K562 (cell line): ENCODE measurements around the gene HSDL1. TPM values are rescaled to one million over a fixed set of nuclear protein-coding genes. Genes with fewer than 3 reads are reported as not detected.
A peak's percentile ranks its signal among the peaks of the same experiment; 100 is the strongest.

Source experiments
- CAMTA2 ChIP-seq: fragments of 250-450 bp; sonication (Bioruptor Pico); conservative IDR thresholded peaks from 2 replicates; pipeline ENCODE4 v1.5.1; 2022
- CBFA2T3 ChIP-seq: fragments of 450-650 bp; IDR thresholded peaks from 2 replicates; pipeline ENCODE4 v1.6.1; 2017
- NBN ChIP-seq: fragments of 450-650 bp; IDR thresholded peaks from 2 replicates; pipeline ENCODE4 v1.6.1; 2016; ENCODE audit warnings: low read depth, mild to moderate bottlenecking
- POLR2H ChIP-seq: IDR thresholded peaks from 2 replicates; pipeline ENCODE4 v1.6.1; 2016; ENCODE audit warnings: missing genetic modification characterization, low read depth, mild to moderate bottlenecking, control low read depth, missing compliant biosample characterization, moderate library complexity
- RCOR1 ChIP-seq, 2 experiments: IDR thresholded peaks; 2 replicates each; pipeline ENCODE4 v1.6.1; 2012; ENCODE audit warnings: low read depth in 2 of 2, low read length in 2 of 2, borderline replicate concordance in 1 of 2, improper control_type of control experiment in 1 of 2
- RNF2 ChIP-seq: sonication (generic); IDR thresholded peaks from 2 replicates; pipeline ENCODE4 v1.6.1; 2016
- TAF9B ChIP-seq: fragments of 450-650 bp; IDR thresholded peaks from 2 replicates; pipeline ENCODE4 v1.6.1; 2018; ENCODE audit warnings: mild to moderate bottlenecking; ENCODE audit not compliant: partially characterized antibody
- ZBTB1 ChIP-seq: sonication (generic); formaldehyde crosslinking; IDR thresholded peaks from 2 replicates; pipeline ENCODE4 v1.8.1; 2023; ENCODE audit warnings: missing genetic modification reagents, low read depth, mild to moderate bottlenecking, borderline replicate concordance
- ZNF274 ChIP-seq: IDR thresholded peaks from 2 replicates; pipeline ENCODE4 v1.6.1; 2011; ENCODE audit warnings: low read depth, mild to moderate bottlenecking, low read length, moderate library complexity, borderline replicate concordance
- ZNF699 ChIP-seq: fragments of 250-450 bp; sonication (Bioruptor Pico); IDR thresholded peaks from 2 replicates; pipeline ENCODE4 v1.8.0; 2021; ENCODE audit warnings: mild to moderate bottlenecking, moderate library complexity; ENCODE audit not compliant: insufficient replicate concordance
- polyA plus RNA-seq, 8 experiments: library from polyadenylated mRNA; depleted of rRNA in 4 of 8; stranded (reverse) in 5 of 8; unstranded in 3 of 8; fragments of >200 nt; fragmentation: Nextera tagmentation in 2 of 8; fragmentation: Illumina TruSeq in 1 of 8; extraction: Ambion mirVana in 2 of 8; extraction: Trizol in 1 of 8; gene quantifications; 2 replicates each; pipeline versions ENCODE4 v1.2.1 to v1.2.3, GENCODE V29; 2011 to 2014; ENCODE audit warnings: inconsistent platforms in 1 of 8, missing spikeins in 1 of 8
- total RNA-seq, 7 experiments: library from RNA; depleted of rRNA in 6 of 7; stranded (reverse); fragments of >200 nt in 6 of 7; fragmentation: Illumina TruSeq in 2 of 7; extraction: Trizol in 2 of 7; gene quantifications; 2 replicates each; pipeline versions ENCODE4 v1.2.1 to v1.2.3, GENCODE V29; 2011 to 2021; ENCODE audit warnings: low replicate concordance in 1 of 7
- TF ChIP-seq, protein P1 (sequence below): fragments of 250-450 bp; sonication (Bioruptor Pico); IDR thresholded peaks from 2 replicates; pipeline ENCODE4 v1.5.0; 2020; ENCODE audit warnings: mild to moderate bottlenecking, borderline replicate concordance
- TF ChIP-seq, protein P2 (sequence below): sonication (generic); formaldehyde crosslinking; IDR thresholded peaks from 2 replicates; pipeline ENCODE4 v1.8.1; 2023; ENCODE audit warnings: mild to moderate bottlenecking, missing genetic modification reagents

The HSDL1 gene
- total and polyA plus RNA-seq, 9 of the 15 experiments (the other 6 are each of a cell fraction or from before 2014, with no cell fraction given): 14.8 to 41.2 (median 27.7) TPM

DNA sequence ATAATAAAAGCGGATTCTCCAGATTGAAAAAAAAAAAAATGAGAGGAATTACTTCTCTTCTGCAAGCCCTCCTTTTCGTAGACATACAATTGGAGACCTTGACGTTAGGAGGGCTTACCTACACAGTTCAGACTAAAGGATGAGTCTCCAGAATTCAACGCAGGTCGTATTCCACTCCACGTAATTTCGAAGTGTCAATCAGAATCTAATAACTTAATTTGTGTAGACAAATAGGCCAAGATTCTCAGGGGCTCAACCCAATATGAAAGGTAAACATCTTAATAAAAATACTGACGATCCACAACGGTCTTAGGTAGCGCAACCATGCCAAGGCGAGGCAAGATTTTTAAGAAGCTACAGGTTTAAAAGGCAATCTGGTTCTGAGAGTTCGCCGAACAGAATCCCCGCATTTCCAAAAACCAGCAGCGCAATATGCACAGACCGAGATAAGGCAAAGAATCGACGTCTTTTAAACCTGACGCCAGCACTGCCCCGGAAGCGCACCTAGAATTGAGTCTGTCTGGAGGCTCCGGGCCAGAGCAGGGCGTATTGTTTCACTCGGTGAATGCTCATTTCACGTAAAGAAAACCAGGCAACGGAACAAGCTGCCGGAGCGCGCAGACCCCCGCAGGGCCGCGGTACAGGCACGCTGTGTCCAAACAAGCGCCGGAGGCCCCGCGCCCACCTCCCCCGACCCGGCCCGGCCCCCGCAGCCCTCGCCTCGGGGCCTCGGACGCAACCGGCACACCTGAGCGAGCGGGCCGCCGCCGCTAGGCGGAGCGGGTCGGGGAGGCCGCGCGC is 28.9 kb downstream of the HSDL1 start (continued):
- TF ChIP-seq, protein P1, sequence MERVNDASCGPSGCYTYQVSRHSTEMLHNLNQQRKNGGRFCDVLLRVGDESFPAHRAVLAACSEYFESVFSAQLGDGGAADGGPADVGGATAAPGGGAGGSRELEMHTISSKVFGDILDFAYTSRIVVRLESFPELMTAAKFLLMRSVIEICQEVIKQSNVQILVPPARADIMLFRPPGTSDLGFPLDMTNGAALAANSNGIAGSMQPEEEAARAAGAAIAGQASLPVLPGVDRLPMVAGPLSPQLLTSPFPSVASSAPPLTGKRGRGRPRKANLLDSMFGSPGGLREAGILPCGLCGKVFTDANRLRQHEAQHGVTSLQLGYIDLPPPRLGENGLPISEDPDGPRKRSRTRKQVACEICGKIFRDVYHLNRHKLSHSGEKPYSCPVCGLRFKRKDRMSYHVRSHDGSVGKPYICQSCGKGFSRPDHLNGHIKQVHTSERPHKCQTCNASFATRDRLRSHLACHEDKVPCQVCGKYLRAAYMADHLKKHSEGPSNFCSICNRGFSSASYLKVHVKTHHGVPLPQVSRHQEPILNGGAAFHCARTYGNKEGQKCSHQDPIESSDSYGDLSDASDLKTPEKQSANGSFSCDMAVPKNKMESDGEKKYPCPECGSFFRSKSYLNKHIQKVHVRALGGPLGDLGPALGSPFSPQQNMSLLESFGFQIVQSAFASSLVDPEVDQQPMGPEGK (CRISPR knock-in tag): no peak
- TF ChIP-seq, protein P2, sequence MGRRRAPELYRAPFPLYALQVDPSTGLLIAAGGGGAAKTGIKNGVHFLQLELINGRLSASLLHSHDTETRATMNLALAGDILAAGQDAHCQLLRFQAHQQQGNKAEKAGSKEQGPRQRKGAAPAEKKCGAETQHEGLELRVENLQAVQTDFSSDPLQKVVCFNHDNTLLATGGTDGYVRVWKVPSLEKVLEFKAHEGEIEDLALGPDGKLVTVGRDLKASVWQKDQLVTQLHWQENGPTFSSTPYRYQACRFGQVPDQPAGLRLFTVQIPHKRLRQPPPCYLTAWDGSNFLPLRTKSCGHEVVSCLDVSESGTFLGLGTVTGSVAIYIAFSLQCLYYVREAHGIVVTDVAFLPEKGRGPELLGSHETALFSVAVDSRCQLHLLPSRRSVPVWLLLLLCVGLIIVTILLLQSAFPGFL (CRISPR knock-in tag): 0 out of 2 replicates have a peak, but pooled peaks have one; percentile 32
- TF ChIP-seq RCOR1 (IDR thresholded peaks at IDR 0.05; ENCODE audit: borderline replicate concordance in 1 of 2, low read depth in 2 of 2, low read length in 2 of 2) (peak; percentile 22 to 90; a peak in 3 of 4 replicates), ZNF274 (no peak), CBFA2T3 (peak; percentile 81), TAF9B (no peak), ZNF699 (no peak), POLR2H (tag) (peak; percentile 76; the same call in 1 of the 2 replicates), RNF2 (no peak), ZBTB1 (CRISPR knock-in tag) (no peak; the same call in 1 of the 2 replicates), NBN (peak; percentile 76), CAMTA2 (CRISPR knock-in tag) (no peak)
